ENCODE results near the gene ANGEL2. TPM values are rescaled to one million over a fixed set of nuclear protein-coding genes. Genes with fewer than 3 reads are reported as not detected.
"Not testable (repeated sequence)": the region's sequence is repeated elsewhere in the genome, so short reads cannot be mapped to it uniquely, and the experiment has no call there.

The ANGEL2 gene
- polyA plus RNA-seq, 4 donors: 30.1 to 49.8 (median 38.3) TPM

DNA sequence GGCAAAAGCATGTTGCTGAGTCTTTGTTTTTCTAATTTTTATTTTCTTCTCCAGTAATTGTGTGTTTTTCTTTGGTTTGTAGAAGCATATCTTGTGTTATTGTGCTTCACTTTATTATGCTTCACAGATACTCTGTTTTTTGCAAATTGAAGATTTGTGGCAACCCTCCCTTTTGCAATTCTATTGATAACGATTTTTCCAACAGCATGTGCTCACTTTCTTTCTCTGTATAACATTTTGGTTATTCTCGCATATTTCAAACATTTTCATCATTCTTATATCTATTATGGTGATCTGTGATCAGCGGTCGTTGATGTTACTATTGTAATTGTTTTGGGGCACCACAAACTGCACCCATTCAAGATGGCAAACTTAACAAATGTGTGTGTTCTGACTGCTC is 3.8 kb upstream of the ANGEL2 start:
- no peak for DNase-seq (ENCODE audit: low read depth in 4 of 4, low spot score in 3 of 4)

DNA sequence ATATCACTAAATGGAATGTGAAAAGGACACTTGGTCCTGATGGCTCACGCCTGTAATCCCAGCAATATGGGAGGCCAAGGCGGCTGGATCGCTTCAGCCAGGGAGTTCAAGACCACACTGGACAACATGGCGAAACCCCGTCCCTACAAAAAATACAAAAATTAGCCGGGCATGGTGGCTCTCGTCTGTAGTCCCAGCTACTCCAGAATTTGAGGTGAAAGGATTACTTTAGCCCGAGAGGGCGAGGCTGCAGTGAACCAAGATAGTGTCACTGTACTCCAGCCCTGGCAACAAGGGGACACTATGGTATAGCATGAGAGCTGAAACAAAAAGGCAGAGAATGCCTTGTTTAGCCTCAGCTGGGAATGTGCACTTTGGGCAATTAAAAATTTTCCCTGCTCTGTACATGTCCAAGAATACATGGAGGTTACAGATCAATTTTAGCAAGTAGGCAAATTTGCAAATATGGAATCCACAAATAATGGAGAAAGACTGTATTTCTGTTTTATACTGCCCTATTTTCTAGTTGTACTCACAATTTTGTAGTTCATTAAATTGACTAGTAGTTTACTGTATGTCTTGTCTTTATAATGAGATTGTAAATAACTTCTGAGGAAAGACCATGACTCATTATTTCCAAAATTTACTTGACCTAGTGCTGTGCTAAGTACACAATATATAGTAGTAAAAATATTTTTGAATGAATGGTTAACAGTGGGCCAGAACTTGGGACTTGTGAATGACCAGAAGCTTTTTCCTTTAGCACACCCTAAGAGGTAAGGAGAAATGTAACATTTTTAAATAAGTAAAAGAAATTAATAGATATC is 2.0 kb upstream of the ANGEL2 start:
- no peak for DNase-seq (ENCODE audit: low read depth in 4 of 4, low spot score in 3 of 4)

DNA sequence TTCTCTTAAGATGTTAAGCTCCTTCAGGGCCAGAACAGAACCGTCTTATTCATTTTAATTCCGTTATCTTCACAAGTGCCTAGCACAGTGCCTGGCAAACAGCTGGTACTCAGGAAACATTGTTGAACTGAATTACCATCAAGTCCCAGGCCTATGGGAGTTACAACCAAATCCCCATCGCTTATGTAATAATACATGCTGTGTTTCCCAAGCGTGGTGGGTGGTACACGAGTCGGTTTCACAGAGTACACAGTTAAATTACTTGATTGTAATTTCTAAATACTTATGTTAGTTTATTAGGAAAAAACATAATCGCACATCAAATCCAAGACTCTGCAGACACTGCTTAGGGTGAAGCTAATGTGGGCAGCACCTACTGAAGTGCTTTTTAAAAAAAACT is 1.0 kb downstream of the ANGEL2 start:
- DNase-seq (ENCODE audit: low read depth in 4 of 4, low spot score in 3 of 4): no peak

DNA sequence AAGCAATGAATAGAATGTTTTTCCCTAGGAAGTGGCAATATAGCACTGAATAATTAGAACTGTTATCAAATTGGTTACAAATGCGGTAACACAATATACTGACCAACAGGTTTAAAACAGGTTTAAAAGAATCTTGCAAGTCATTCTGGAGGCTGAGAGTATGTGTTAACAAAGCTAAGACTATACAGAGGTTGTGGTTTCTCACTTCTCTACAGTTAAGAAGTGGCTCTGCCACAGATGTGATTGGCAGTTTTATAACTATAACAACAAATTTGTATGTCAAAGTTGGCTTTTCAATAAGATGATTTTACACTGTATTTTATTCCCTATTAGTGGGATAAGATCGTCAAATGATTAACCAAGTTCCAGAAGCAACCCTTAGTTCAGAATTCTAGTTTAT is 7.1 kb downstream of the ANGEL2 start:
- DNase-seq (ENCODE audit: low read depth in 4 of 4, low spot score in 3 of 4): no peak

DNA sequence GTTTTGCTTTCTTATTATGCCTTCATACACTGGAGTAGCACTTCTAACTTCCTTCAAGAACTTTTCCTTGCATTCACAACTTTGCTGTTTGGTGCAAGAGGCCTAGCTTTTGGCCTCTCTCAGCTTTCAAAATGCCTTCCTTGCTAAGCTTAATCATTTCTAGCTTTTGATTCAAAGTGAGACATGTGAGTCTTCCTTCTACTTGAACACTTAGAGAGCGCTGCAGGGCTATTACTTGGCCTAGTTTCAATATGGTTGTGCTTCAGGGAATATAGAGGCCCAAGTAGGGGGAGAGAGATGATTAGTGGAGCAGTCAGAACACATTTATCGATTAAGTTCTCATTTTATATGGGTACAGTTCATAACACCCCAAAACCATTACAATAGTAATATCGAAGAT is 12.4 kb downstream of the ANGEL2 start:
- DNase-seq (ENCODE audit: low read depth in 4 of 4, low spot score in 3 of 4): no peak

DNA sequence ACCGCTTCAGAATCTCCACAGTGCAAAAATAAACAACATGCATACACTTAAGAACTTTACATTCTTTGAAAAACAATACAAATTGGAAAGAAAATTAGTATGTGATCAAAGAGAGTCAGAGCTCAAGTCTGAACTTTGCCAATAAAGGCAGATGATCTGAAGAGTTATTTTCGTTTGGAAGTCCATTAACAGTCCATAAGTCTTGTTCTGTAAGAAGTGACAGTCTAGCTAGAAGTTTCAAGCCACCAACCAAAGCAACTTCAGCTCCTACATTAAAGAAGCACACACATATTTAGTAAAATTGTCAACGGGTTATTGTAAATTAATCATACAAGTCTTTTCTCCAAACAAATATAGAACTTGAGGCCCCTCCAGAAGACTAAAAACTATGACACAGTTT is 20.7 kb downstream of the ANGEL2 start:
- DNase-seq (ENCODE audit: low read depth in 4 of 4, low spot score in 3 of 4): no peak

DNA sequence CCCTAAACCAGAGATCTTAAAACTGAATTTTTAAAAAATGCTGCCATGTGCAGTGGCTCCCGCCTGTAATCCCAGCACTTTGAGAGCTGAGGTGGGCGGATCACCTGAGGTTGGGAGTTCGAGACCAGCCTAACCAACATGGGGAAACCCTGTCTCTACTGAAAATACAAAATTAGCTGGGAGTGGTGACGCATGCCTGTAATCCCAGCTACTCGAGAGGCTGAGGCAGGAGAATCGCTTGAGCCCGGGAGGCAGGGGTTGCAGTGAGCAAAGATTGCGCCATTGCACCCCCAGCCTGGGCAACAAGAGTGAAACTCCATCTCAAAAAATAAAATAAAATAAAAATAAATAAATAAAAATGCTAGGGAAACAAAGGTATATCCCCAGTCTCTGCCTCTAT is 21.7 kb downstream of the ANGEL2 start:
- not testable (repeated sequence) for DNase-seq (ENCODE audit: low read depth in 4 of 4, low spot score in 3 of 4)

DNA sequence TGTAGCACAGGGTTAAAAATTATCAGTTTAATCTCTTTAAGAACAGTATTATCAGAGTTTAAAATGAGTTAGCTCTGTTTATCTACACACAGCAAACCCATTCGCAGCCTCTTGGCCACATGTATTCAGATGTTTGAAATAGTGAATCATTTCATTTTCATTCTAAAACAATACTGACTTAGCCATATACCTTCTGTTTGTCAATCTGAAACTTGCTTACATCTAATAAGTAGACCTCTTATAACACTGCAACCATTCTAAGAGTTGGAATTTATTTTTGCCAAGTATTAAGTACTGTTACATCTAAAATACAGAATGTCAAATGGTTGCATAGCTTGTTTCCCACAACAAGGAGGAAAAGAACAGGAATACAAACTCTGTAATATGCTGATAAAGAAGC is 25.4 kb downstream of the ANGEL2 start:
- DNase-seq (ENCODE audit: low read depth in 4 of 4, low spot score in 3 of 4): no peak

DNA sequence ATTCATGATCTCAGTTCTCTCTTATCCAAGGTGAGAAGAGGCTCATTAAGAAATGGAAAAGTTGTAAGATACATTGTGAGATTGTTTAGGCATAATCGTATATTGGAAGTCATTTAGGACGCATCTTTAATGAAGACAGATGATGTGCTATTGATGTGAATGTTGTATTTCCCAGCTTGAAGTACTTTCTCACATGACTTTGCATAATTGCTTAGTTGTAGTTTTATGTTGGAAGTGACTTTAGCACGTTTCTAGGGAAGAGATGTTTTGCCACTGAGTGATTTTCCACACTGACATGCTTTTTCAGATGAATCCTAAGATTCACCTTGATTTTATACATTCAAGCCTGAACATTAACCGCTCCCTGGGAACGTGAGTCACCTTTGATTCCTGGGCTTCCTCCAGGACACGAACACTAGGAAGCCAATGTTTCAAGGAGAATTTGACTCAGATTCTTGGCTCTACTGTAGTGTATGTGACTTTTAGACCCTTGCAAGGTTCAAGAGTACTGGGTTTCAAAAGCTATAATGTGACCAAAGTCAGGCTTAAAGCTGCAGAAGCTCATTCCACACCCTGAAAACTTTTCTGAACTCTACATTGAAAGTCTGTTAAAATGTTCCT is 27.9 kb downstream of the ANGEL2 start:
- no peak for DNase-seq (ENCODE audit: low read depth in 4 of 4, low spot score in 3 of 4)

DNA sequence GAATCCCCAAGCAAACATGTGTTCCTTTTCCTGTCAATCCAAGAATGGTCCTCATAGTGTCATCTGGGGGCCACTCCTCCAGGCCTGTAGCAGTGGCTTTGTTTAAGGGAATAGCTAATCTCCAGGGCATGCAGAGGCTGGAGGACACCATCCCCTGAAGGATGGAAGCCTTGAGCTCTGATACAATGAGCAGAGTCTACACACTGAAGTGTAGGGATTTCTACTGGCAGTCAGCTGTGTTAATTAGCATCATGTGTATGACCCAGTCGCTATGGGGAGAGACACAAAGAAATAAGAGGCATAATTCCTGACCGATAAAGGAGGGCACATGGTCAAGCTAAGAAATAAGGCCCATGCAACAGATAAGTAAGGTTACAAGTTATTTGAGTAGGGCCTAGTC is 29.1 kb downstream of the ANGEL2 start:
- DNase-seq (ENCODE audit: low read depth in 4 of 4, low spot score in 3 of 4): no peak

DNA sequence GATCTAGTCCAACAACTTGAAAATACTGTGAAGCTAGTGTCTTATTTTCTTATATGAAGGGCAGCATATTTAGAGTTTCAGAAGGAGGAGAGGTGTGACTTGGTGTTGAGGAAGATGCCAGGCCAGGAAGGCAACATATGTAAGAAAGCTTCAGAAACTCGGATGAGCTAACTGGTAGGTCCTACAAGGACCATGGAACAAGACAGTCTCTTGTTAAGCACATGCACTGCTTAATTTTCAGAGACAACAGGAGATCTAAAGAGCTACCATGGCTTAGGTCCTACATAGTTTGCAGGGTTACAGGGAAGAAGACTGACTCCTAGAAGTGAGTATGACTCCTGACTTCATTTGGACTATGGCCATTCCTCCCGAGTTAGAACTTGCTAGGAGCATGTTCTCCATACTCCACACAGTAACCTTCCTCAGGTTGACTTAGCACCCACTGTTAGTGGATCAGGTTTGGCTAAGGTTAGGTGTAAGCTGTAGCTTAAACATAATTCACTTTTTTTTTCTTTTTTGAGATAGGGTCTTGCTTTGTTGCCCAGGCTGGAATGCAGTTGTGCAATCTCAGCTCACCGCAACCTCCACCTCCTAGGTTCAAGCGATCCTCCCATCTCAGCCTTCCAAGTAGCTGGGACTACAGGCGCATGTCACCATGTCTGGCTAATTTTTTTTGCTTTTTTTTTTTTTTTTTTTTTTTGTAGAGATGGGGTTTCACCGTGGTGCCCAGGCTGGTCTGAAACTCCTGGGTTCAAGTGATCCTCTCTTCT is 31.0 kb downstream of the ANGEL2 start:
- DNase-seq (ENCODE audit: low read depth in 4 of 4, low spot score in 3 of 4): no peak

DNA sequence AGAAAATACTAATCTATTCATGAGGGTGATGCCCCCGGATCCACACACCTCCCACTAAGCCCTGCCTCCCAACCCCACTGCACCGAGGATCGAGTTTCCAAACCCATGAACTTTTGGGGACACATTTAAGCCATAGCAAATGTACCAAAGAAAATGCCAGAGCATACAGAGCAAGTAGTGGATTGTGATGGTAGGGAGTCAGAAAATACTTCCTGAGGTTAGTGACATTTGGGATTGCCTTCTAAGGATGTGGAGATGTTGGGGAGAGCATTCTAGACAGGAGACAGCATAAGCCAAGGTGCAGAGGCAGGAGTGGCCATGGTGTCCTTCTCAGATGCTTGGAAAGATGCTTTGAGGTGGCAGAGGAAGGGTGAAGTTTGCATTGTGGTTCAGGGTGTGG is 32.2 kb downstream of the ANGEL2 start:
- DNase-seq (ENCODE audit: low read depth in 4 of 4, low spot score in 3 of 4): no peak

DNA sequence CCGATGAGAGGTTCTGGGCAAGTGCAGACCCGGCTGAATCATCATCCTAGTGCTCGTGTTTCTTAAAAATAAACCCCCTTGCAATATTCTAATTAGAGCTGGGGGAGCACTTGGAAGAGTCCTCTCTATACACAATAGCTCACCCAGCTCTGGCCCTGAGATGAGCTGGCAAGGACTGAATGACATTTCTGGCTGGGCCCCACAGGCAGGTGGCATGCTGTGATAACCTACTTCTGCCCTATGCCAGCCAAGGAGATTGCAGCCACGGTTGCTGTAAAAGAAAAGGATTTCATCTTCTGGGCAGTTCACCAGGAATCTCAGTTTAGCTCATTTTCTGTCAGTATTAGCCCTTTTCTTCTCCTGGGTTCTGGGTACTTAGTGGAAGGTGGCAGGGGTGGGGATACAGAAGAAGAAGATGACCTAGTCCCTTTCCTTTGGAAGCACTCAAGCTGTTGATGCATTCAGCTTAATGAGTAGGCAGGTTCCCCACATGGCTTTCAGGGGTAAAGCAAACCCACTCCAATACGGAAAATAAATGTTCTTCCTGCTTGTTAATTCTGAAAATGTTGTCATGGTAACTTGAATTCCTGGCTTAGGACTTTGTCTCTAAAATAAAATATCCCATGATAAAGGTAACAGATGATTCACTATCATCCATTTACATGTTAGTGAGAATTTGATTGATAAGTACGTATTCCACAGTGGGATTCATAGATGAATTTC is 33.1 kb downstream of the ANGEL2 start:
- DNase-seq (ENCODE audit: low read depth in 4 of 4, low spot score in 3 of 4): no peak

DNA sequence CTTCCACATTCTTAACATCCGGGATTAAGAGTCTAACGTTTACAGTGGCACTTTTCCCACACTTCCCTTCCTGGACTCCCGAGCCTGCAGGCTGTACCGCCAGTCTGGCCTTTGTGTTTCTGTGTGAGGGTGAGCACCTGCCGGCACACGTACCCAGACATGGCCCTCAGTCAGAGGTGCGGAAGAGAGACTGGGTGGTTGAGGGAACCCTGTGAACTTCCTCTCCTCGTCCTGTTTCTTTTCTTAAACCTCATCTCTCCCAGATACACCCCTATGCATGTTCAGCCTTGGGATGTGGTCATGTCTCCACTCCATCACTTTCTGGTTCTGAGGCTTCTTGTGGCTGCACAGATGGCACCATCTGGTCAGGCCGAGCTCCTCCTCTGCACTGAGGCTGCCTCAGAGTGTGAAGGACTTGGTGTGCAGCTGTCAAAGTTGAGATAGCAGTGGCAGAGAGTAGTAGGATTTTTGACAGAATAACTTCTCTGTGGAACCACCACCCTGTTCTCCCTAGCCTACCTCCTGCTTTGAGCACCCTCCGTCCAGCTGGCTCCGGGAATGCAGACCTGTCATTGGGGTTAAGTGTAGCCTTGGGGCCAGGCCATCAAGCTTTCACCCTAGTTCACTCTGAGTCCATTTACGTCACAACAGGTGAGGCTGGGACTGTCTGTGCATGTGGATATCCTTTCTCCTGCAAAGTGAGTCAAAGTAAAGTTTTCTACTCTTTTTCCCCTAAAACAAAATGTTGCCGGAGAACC is 33.9 kb downstream of the ANGEL2 start:
- DNase-seq (ENCODE audit: low read depth in 4 of 4, low spot score in 3 of 4): no peak

DNA sequence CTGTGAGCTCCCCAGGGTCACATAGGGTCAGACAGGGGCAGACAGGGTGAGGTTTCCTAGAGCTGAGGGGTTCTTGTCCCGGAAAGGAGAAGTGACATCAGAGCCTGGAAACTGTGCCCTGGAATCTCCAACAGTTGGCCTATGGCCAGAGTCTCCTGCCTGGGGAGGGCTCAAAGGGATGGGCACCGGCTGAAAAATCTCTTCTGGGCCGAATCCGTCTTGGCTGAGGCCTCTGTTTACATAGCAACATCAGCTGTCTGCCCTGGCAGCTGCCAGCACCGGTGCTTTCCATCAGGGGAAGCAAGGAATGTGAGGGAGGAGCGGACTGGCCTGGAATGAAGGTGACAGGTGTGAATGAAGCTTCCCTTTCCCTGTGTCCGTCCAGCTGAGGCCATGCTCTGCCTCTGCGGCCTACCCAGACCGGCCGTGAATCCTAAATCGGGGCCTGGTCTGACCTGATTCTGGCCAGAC is 34.6 kb downstream of the ANGEL2 start:
- no peak for DNase-seq (ENCODE audit: low read depth in 4 of 4, low spot score in 3 of 4)

DNA sequence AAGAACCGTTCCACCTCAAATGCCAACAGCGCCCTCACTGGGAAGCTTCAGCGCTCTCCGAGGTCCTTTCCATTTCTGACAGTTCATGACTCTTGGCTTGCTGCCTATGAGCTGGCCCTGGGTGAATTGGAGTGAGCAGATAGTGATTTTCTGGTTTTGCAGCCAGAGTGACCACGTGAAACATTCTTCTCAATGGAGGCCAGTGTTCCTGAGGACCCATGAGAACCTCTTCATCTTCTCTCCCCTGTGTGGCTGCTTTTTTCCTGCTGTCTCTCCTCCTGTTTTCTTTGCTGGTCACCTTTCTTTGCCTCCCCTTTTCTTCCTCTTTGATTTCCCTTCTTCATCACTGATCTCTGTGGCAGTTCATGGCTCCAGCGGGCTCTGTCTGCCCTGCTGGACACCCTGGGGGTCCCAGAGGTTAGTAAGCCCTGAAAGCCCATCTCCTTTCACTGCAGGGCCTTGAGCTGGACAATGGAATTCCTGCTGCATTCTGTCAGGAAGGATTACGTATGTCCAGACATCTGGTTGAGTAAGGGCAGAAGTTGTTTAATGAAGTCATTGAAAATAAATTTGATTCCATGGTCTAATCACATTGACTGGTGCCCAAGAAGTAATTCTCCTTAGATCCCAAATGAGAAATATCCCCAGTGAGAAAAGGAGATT is 35.4 kb downstream of the ANGEL2 start:
- DNase-seq (ENCODE audit: low read depth in 4 of 4, low spot score in 3 of 4): no peak

DNA sequence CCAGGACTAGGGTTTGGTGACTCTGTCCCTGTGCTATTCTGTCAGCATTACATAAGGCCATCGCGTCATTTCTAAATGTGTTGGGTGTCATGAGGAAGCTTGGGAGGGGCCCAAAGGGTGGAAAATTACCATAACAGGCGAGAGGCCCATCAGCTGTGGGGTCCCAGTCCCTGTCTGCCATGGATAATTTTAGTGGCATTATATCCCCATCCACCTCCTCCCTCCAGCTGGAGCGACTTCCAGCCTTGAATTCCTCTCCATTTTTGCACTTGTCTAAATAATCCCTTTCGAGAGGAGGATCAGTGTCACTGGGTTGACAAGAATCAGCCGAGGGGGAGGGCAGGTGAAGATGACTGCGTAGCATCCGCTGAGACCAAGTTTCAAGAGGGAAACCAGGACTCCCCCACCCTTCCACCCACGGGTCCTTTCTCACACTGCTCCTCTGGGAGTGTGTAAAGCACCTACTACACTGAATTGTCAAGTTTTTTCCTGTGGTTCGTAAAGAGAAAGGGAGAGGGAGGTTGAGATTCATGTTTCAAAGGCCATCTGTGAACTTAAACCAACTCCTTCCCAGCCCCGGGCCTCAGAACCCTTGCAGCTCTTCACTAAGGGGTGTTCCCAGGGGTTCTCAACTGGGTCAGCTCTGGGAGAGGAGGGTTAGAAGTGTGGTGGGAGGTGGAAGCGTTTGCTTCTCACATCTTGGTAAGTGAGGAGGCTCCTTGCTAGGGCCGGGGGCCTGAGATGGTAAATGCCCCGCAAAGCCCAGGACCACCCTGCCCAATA is 36.1 kb downstream of the ANGEL2 start:
- no peak for DNase-seq (ENCODE audit: low read depth in 4 of 4, low spot score in 3 of 4)

DNA sequence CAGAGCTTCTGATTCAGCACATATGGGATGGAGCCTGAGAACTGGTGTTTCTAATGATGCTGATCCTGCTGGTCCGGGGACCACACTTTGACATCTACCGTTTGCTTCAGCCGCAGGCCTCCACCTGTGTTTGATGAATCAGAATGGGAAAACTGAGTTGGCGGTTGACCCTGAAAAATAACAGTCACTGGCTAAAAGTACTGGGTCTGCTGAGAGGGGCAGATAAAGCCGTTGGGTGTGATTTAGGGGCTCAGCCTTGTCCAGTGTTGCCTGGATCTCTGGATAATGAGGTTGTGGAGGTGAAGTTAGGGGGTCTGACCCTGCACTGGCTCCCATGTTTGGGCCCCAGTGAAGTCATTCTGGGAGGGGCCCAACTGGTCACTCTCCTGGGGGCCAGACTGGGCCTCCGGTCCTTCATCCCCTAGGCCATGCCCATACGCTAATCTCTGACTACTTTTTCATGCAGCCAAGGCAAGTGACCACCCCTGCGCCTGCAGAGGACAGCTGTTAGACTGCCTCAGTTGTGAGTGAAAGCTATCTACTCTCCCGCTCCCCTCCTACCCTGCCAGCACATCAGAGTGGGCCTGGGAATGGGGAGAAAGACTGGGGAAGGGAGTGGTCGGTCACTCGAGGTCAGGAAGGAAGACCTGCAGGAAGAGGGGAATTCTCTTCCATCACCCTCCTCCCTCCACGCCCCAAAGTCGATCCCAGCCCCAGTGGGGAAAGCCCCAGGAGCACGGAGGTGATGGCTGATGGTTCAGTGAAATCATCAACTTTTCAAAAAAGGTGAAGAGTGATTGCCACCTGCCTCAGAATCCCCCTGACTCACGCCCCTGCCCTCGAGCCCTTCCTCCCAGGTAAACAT is 37.7 kb downstream of the ANGEL2 start:
- DNase-seq (ENCODE audit: low read depth in 4 of 4, low spot score in 3 of 4): no peak

All from left renal pelvis (tissue), 4 donors.